22Rv1 (cell line): ENCODE results near the gene SLC43A2.

Experiments used
- H3K27ac ChIP-seq: fragments of 450-650 bp; 2 replicates; pipeline ENCODE4 v1.5.1; 2017
- ZFX ChIP-seq: fragments of 450-650 bp; IDR thresholded peaks from 2 replicates; pipeline ENCODE4 v1.6.1; 2017; ENCODE audit warnings: antibody characterized with exemption, borderline replicate concordance
- TF ChIP-seq, protein P1 (sequence below): fragments of 450-650 bp; IDR thresholded peaks from 2 replicates; pipeline ENCODE4 v1.5.1; 2017; ENCODE audit warnings: mild to moderate bottlenecking

SLC43A2 gene

DNA sequence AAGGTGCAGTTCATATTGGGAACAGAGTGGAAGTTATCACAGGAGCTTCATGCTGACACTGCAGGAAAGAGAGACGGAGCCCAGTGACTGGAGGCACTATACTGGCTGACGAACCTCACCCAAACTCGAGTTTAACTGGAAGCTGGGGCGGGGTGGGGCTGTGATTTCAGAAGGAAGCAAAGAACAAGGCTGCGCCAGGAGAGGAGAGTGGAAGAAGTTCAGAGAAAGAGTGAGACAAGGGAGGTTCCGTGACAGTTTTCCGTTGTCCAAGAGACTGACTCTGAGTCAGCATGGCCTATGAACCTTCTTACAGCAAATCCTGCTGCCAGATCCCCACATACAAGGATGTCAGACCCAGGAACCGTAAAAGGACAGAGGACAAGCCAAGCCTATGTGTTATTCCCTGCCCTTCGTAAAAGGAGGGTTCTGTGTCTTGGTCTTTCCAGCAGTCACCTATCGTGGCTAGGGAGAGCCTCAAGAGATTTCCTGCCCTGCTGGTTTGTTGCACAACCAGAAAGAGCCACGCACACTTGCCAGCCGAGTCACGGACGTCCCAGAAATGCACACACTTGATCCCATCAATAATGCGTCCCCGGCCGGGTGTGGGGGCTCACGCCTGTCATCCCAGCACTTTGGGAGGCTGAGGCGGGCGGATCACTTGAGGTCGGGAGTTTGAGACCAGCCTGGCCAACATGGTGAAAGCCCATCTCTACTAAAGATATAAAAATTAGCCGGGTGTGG, 71.1 kb downstream of the SLC43A2 start:
- no peak overlapping the region for H3K27ac ChIP-seq
- TF ChIP-seq ZFX, result no peak
- TF ChIP-seq, protein P1, sequence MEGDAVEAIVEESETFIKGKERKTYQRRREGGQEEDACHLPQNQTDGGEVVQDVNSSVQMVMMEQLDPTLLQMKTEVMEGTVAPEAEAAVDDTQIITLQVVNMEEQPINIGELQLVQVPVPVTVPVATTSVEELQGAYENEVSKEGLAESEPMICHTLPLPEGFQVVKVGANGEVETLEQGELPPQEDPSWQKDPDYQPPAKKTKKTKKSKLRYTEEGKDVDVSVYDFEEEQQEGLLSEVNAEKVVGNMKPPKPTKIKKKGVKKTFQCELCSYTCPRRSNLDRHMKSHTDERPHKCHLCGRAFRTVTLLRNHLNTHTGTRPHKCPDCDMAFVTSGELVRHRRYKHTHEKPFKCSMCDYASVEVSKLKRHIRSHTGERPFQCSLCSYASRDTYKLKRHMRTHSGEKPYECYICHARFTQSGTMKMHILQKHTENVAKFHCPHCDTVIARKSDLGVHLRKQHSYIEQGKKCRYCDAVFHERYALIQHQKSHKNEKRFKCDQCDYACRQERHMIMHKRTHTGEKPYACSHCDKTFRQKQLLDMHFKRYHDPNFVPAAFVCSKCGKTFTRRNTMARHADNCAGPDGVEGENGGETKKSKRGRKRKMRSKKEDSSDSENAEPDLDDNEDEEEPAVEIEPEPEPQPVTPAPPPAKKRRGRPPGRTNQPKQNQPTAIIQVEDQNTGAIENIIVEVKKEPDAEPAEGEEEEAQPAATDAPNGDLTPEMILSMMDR, result no peak

DNA sequence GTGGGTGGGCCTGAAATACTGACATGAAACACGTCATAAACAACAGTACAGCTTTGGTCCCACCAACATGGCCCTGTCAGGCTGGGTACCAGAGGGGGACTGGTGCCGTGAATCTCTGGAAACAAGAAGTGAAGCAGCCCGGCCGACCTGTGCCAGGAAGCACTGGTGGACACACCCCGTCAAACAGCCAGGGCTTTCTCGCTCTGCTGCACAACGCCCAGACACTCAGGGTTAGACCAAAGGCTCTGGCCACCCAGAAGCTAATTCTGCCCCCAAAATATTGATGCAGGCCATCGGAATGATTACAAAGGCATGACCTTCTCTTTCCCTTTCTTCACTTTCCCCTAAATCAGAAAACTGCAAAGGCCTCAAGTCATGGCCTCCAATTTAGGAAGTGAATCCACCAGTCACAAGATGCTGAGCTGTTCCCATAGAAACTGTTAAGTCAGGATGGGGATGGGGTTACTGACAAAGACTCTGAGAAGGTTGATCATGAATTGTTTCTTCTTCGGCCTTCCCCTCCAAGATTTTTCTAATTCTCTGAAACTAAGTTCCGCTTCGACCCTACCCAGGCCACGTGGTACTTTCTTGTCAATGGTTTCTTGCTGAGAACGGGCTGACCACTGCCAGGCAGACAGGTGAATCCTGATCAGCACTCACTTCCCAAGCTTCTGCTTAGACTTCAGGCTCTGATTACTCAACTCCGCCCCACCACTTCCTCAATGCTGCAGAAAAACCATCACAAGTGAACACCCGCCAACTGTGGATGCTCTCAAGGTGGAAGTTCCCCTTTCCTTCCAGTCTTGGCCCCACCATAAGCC, 72.8 kb downstream of the SLC43A2 start:
- no peak overlapping the region for H3K27ac ChIP-seq
- TF ChIP-seq, protein P1, result no peak
- TF ChIP-seq ZFX, result no peak

DNA sequence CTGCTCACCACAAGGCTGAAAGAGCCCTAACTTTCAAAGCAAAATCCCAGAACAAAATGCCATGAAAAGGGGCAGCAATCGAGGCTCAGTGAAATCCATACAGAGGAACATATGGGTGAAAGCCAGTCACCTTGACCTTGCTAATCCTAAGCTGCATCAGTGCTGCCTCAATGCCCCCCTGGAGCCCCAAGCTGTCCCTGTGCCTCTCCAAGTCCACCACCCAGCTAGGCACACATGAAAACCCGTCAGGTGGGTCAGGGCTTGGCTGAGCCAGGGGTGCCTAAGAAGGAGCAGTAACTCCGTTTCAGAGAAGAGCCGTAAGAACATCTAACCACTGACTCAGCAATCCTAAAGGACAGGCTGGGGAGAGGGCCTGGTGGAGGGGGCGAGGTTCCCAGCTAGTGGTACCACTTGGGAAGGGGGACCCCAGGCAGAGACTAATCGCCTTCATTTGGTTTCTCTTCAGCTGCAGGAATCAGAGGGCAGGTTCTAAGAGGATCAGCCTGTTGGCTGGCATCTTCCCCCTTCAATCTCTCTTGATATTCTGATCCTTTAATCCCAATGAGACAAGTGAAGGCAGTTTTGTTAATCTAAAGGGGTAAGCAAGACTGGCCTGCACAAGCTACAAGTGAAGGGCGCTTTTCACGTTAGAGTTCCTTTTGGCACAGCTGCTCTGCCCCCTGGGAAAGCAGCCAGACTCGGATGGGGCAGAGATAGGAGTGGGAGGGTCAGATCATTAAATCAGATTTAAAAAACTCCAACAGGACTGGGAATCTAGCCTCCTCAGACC, 73.7 kb downstream of the SLC43A2 start:
- H3K27ac ChIP-seq, result no peak overlapping the region
- TF ChIP-seq, protein P1, result no peak
- TF ChIP-seq ZFX, result no peak

DNA sequence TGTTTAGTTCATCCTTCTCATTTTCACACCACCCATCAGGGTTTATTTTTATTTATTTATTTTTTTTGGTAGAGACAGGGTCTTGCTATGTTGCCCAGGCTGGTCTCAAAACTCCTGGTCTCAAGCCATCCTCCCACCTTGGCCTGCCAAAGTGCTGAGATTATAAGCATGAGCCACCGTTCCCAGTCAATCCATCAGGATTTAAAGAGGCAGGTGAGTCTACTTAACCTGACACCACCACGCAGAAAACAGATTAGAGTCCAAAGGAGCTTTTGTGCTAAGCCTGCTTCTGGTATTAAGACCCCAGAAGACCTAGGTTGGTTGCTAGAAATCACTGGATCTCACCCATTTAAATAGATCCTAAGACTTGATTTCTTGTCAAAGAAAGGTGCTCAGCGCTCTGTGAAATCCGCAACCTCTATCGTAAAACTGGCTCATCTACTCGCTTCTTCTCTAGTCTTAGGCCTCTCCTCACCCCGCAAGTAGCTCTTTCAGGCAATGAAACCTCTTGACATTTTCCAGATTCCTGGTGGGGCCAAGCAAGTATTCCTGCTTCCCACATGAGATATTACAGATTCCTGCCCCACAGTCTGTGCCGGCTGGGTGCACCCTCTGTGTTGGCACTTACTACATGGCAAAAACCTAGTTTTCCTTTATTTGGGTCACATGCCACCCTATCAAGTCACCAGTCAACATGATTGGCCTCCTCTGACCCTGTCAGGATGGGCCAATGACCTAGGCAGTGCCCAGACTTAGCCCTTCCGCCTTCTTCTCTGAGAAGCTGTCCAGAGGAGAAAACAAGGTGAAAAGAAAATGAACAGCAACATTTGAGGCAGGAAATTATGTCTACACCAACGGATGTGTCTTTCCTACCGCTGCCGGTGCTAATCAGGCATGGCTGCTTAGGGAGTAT, 75.0 kb downstream of the SLC43A2 start:
- H3K27ac ChIP-seq, result no peak overlapping the region
- TF ChIP-seq, protein P1, result no peak
- no peak for TF ChIP-seq ZFX

DNA sequence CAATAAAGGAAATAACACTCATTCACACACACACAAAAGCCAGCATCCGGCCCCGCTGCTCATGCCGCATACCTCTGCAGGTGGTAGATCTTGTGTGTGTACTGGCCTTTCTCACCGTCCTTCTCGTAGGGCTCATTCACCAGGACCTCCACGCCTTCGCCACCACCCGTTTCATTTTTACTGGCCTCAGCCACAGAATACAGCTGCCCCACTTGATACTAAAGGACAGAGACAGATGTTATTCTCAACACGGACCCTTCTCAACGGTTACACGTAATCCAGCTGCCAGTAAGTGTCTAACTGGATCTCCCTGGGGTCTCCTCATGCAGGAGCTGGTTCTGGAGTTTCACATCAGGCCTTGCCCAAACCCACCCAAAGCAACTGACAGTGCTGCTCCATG, 75.7 kb downstream of the SLC43A2 start:
- TF ChIP-seq, protein P1, result no peak
- TF ChIP-seq ZFX, result no peak
- no peak overlapping the region for H3K27ac ChIP-seq

DNA sequence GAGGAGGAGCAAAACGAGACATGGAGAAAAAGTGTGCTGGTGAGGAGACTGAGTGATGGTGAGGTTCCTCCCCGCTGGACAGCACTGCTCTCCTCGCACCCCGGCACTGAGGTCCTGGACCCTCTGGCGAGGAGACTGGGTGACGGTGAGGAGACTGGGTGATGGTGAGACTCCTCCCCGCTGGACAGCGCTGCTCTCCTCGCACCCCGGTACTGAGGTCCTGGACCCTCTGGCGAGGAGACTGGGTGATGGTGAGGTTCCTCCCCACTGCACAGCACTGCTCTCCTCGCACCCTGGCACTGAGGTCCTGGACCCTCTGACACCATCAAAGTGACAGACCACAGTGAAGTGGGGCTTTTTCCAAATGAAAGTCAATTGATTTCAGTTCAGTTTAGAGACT, 76.9 kb downstream of the SLC43A2 start:
- TF ChIP-seq ZFX, result no peak
- TF ChIP-seq, protein P1, result no peak
- H3K27ac ChIP-seq, result peak overlapping the region; percentile 17; the same call in 1 of the 2 replicates
